Measurements from ENCODE around the gene NTN3.

DNA sequence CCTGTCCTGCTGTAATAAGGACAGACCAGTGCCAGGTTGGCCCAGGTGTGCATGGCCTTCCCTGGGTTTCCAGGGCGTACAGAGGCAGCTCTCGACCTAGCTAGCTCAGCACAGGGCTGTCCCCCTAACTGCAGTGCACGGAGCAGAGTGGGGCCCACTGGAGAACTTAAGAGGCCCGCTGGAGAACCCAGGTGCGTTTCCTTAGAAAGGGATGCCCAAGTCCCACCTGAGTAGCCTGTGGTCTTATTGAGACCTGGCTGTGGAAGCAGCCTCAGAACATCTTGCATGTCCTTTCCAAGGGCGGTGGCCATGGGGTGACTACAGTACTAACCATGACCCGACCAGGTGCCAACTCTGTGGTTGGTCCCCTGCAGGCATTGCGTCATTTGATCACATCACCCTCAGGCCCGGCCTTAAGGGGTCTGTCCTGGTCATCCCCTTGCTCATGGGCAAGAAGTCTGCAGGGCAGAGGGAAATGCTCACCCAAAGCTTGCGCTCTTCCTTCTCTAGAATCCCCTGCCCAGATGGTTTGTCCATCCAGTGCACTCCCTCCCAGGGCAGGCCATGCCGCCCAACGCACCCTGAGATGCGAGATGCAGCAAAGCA is 45.2 kb upstream of the NTN3 start:
- TF ChIP-seq, protein P1, sequence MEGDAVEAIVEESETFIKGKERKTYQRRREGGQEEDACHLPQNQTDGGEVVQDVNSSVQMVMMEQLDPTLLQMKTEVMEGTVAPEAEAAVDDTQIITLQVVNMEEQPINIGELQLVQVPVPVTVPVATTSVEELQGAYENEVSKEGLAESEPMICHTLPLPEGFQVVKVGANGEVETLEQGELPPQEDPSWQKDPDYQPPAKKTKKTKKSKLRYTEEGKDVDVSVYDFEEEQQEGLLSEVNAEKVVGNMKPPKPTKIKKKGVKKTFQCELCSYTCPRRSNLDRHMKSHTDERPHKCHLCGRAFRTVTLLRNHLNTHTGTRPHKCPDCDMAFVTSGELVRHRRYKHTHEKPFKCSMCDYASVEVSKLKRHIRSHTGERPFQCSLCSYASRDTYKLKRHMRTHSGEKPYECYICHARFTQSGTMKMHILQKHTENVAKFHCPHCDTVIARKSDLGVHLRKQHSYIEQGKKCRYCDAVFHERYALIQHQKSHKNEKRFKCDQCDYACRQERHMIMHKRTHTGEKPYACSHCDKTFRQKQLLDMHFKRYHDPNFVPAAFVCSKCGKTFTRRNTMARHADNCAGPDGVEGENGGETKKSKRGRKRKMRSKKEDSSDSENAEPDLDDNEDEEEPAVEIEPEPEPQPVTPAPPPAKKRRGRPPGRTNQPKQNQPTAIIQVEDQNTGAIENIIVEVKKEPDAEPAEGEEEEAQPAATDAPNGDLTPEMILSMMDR (IDR thresholded peaks at IDR 0.05): no peak
- no peak for TF ChIP-seq POLR2A (IDR thresholded peaks at IDR 0.05)
